Glomerular endothelial cell (primary cell): ENCODE results near the gene PTPA. TPM values are rescaled to one million over a fixed set of nuclear protein-coding genes. Genes with fewer than 3 reads are reported as not detected.
"Not testable (repeated sequence)": the region's sequence is repeated elsewhere in the genome, so short reads cannot be mapped to it uniquely, and the experiment has no call there.

ENCODE experiments used
- DNase-seq: peaks from one replicate; pipeline ENCODE4 v3.0.0-alpha.2; 2011; ENCODE audit warnings: low read depth, low spot score; ENCODE audit errors: extremely low read depth
- total RNA-seq: library from RNA; depleted of rRNA; stranded (reverse); fragments of >200 nt; gene quantifications from 2 replicates; pipeline ENCODE4 v1.2.3, GENCODE V29; 2015

Gene PTPA
- total RNA-seq, 1 donor from 2014 or later, result 82.9 TPM

DNA sequence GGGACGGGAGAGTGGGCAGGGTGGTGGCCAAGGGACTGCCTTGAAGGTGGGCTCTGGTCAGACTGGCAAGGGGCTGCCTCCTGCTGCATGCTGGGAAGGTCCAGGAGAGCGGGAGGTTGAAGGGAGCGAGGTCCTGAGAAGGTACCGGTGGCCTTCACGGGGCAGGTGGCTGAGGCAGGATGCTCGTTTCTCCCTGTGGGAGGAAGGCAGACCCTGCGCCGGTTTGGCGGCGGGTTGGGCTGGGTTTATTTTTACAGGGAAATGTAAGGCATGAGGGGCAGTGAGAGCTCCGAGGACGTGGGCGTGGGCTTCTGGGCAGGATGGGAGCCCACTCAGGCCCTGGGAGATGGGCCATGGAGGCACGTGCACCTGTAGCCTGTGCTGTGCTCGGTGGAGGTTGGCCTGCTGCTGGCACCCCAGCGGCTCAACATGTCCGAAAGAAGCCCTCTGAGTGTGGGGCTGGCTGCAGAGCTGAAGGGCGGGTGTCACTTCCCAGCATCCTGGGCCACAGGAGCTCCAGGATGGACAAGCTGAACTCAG, 39.5 kb downstream of the PTPA start:
- no peak for DNase-seq

DNA sequence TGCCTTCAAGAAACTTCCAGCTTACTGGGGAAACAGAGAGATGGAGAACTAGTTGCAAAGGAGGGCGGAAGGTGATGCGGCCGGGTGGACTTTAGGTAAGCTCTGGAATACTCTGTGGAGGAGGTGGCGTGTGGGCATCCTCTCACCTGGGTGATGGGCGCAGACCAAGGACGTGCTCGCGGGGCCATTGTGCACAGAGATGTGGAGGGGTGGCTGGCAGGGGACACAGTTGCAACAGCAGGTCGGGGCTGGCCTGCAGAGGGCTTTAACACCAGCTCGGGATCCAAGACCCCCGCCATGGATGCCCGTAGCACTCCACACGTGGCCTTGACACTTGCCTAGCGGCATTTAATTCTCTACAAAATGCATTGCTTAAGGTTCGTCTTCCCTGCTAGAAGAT, 40.3 kb downstream of the PTPA start:
- DNase-seq, result no peak

GRCh38 chr9:129154866-129155477, 43.8 kb downstream of the PTPA start:
- DNase-seq, result no peak

- DNase-seq, result no peak
These were observed 44.9 kb downstream of the PTPA start for GRCh38 chr9:129156163-129156562.

DNA sequence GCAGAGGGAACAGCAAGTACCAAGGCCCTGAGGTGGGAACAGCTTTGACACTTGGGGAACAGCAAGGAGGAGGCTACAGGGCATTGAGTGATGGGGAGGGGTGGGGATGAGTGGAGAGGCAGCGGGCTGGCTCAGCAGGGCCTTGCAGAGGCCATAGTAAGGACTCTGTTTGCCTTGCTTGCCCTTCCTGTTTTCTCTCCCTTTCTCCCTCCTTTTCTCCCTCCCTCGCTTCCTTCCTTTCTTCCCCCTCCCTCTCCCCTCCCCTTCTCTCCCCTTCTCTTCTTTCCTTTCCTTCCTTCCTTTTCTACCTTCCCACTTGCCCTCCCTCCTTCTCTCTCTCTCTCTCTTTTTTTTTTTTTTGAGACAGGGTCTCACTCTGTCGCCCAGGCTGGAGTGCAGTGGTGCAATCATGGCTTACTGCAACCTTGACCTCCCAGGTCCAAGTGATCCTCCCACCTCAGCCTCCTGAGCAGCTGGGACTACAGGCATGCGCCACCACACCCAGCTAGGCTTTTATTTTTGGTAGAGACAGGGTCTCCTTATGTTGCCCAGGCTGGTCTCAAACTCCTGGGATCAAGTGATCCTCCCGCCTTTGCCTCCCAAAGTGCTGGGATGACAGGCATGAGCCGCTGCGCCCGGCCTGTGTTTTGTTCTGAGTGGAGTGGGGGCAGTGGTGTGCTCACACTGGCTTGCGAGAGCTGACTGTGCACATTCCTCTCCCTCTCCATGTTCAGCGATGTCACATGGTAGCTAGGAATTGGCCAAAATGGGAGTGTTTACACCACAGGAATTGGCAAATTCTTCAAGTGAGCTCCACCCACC, 49.7 kb downstream of the PTPA start:
- no peak for DNase-seq

- no peak for DNase-seq
These were observed 50.3 kb downstream of the PTPA start for GRCh38 chr9:129161534-129161837.

GRCh38 chr9:129162497-129163197, 51.4 kb downstream of the PTPA start:
- no peak for DNase-seq

DNA sequence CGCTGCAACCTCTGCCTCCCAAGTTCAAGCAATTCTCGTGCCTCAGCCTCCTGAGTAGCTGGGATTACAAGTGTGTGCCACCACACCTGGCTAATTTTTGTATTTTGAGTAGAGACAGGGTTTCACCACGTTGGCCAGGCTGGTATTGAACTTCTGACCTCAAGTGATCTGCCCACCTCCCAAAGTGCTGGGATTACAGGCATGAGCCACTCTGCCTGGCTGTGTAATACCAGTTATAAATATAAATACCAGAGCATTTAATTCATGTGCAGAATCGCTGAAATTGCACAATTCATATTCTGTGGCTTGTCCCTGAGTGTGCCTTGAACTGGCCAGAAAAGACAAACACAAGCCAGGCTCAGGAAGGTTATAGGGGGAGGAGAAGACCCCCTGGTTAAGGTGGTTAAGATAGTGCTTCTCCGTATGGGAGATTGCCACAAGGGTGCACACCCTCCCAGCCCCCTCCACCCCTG, 52.0 kb downstream of the PTPA start:
- not testable (repeated sequence) for DNase-seq

DNA sequence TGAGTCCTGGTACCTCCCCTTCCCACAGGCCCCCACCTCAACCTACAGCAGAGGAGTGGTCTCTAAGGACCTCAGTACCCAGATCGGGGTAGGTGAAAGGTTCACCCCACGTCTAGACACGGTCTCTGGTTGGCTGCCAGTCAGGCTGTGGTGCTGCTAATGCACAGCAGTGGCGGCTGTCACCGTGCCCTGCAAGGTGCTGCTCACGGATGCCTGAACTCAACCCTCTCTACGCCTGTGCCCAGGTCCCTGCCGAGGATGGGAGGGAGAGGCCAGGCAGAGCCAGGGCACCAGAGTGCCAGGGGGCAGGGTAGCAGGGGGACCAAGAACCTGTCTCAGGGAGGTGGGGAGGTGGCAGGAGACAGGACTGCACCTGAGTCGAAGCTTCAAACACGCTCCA, 52.5 kb downstream of the PTPA start:
- no peak for DNase-seq

DNA sequence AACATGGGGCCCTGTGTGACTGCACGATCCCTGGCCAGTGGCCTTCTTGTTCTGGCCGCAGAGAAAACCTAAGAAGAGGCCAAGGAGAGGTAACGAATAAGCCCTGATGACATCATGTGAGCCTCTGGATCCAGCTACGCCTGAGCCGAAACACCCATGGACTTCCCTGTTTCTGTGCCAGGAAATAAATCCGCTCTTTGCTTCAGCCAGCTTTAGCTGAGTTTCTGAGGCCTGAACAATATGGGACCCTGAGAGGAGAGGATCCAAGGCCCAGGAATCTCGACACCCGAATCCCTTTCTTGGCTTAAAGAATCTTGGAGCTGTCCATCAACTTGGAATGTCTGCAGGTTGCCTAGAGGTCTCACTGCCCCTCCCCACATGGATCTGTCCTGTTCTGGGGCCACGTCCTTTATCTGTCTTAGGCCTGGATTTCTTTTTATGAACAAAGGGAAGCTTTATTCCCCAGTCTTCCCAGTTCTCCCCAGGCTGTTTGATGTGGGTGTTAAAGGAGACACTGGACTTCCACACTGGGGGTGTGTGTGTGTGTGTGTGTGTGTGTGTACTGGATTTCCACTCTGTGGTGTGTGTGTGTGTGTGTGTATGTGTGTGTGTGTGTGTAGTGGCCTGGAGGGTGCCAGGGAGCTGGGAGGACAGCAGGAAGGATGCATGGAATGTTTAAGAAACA, 53.2 kb downstream of the PTPA start:
- no peak for DNase-seq

DNA sequence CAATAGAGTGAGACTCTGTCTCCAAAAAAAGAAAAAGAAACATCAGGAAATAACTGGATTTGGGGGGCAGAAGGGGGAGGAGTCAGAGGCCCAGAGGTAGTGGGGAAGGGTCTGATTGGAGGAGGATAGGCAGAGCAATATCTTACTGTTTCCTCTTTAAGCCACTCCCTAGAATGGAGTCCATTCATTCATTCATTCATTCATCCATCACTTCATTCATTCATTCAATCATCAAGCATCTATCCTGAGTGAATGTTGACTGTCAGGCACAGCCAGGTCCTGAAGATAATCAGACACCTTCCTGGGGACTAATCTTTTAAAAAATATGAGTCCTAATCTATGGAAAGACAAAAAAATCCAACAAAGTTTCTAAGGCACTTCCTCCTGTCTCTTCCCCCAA, 54.0 kb downstream of the PTPA start:
- DNase-seq, result no peak

DNA sequence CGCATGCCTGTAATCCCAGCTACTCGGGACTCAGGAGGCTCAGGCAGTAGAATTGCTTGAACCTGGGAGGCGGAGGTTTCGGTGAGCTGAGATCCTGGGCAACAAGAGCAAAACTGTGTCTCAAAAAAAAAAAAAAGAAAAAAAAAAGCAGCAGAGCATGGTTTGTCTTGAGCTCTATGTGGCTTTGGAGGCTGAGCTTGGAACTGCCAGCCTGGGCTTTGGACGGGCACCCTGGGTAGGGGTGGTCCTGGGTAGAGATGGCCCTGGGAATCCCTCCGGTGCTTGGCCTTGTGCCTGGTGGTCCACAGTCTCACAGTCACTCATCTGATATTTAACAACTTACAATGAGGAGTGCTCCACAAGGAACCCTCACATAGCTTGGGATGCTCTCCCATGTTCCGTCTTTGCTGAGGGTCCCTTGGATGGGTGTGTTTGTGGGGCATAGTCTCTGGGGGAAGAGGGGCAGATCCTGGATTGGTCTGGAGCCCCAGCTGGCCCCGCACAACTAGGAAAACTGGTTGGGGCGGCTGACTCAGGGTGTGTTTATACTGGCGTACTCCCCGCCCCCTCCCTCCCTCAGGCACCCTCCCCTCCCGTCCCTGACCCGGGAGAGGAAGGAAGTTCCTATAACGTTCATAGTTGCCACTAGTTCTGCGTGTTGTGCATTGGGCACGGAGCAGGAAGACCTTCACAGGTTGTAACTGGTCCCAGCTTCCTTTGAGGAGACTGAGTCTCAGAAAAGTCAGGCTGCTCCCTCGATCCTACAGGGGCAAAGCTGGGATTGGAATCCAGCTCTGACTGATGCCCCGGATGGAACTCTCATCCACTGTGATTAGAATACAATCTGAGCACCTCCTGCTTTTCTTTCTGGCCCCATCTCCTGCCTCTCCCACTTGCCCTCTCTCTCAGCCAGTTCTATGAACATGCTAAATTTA, 55.7 kb downstream of the PTPA start:
- no peak for DNase-seq

- no peak for DNase-seq
These were observed 59.0 kb downstream of the PTPA start for GRCh38 chr9:129170229-129170628.

DNA sequence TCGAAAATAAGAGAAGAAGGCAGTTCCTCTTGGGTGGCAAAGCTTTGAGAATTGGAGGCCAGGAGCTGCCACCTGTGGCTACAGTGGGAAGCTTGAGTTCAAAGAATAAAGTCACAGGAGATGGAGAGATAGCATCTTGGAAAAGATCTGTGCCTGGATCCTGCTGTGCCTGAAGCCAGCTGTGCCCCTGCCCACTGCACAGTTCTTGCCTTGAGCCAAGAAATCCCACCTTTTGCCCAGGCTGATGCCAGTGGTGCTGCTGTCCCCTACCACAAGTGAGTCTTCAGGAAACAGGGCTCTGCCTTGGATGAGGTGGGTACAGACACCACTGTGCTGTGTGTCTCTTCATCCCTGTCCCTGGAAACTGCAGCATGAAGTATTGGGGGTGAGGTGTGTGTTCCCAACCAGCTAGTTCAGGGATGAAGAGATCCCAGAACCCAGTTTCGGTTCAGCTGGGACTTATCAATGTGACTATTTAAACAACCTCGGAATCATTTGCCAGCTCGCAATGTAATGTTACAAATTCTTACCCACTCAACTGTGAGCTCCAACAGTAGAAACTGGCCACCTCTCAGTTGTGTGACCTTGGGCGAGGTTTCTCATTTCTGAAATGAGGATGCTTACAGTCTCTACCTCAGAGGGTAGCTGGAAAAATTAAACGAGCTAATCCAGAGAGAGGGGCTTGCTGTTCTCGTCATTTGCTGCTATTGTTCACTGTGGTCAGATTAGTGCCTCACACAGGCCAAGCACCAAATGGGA, 61.0 kb downstream of the PTPA start:
- no peak for DNase-seq

GRCh38 chr9:129172816-129173215, 61.6 kb downstream of the PTPA start:
- DNase-seq, result no peak

GRCh38 chr9:129173296-129174101, 62.3 kb downstream of the PTPA start:
- DNase-seq, result no peak

GRCh38 chr9:129174102-129174723, 63.0 kb downstream of the PTPA start:
- DNase-seq, result no peak
